Activated T-cell treated with anti-CD3 and anti-CD28 coated beads, Interleukin-2, amount 50 U/mL, for 4 hours (primary cell): ENCODE measurements around the gene BBOX1. TPM values are rescaled to one million over a fixed set of nuclear protein-coding genes. Genes with fewer than 3 reads are reported as not detected.
"Not testable (repeated sequence)": the region's sequence is repeated elsewhere in the genome, so short reads cannot be mapped to it uniquely, and the experiment has no call there.

ENCODE experiments used
- ATAC-seq, 2 donors: fragments of 200-7000 bp; cut with Tn5 transposase; one replicate each; pipeline ENCODE4 v1.10.0; 2021
- DNase-seq: peaks from one replicate; pipeline ENCODE4 v3.0.0-alpha.2; 2020
- H3K27me3 Mint-ChIP-seq: one replicate; pipeline ENCODE4 v1.8.0; 2021; ENCODE audit warnings: low read depth, mixed read lengths
- H3K36me3 Mint-ChIP-seq: one replicate; pipeline ENCODE4 v1.8.0; 2022; ENCODE audit warnings: mixed read lengths; ENCODE audit not compliant: insufficient read depth
- H3K4me1 Mint-ChIP-seq: one replicate; pipeline ENCODE4 v1.8.0; 2021; ENCODE audit warnings: low read depth, mixed read lengths
- H3K4me3 Mint-ChIP-seq: one replicate; pipeline ENCODE4 v1.8.0; 2021; ENCODE audit warnings: mild to moderate bottlenecking, moderate library complexity, mixed read lengths
- H3K9me3 Mint-ChIP-seq: one replicate; pipeline ENCODE4 v1.8.0; 2021; ENCODE audit warnings: mixed read lengths
- total RNA-seq, 3 donors: library from RNA; stranded (reverse); gene quantifications; one replicate each; pipeline ENCODE4 v1.2.1, GENCODE V29; 2021

Gene BBOX1
- total RNA-seq, 3 donors from 2014 or later = not detected

DNA sequence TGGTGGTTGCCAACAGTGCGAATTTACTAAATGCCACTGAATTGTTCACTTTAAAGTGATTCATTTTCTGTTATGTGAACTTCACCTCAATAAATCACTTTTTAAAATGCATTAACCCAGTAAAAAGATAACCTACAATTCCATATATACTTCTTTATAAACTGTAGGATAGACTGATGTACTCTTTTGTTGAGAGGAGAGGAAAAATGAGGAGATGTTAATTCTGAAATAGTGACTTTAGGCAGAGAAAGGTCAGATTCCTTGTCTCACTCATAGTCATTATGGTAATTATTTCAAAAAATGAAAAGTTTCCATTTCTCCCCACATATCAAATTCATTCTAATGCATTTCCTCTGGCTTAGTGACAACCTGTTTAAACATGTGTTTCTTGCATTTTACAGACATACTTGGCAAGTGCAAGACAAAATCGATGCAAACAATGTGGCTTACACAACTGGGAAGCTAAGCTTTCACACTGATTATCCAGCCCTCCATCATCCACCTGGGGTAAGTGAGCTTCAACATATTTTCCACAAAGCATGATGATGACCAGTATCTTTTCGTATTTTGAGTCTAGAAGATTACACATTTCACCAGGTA lies 74.5 kb downstream of the BBOX1 start:
- no peak overlapping the region for H3K4me3 Mint-ChIP-seq
- no peaks in the 10 kb centered on the region for H3K9me3 Mint-ChIP-seq
- no peaks in the 10 kb centered on the region for H3K27me3 Mint-ChIP-seq
- ATAC-seq = no peak
- no peak for DNase-seq
- H3K4me1 Mint-ChIP-seq = no peaks in the 10 kb centered on the region
- H3K36me3 Mint-ChIP-seq = no peaks in the 10 kb centered on the region

DNA sequence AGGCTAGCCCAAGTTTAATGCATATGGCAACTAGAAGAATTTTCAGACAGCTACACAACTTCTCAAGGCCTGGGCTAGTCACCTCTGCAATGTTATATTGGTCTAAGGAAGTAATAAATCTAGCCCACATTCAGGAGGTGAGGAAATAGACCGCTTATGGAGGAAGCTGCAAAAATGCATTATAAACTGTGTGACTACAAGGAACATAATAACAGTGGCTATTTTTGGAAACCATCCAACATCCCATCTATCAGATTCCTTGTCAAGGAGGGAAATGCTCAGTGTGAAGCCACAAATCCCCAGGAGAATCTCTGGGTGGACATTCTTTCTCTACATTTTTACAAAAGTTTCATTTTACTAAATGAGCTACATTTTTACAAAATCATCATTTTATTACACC lies 76.1 kb downstream of the BBOX1 start:
- Mint-ChIP-seq H3K4me1 (no peaks in the 10 kb centered on the region), H3K36me3 (no peaks in the 10 kb centered on the region), H3K27me3 (no peaks in the 10 kb centered on the region), H3K9me3 (no peaks in the 10 kb centered on the region), H3K4me3 (no peak overlapping the region)
- ATAC-seq = no peak
- DNase-seq = no peak

DNA sequence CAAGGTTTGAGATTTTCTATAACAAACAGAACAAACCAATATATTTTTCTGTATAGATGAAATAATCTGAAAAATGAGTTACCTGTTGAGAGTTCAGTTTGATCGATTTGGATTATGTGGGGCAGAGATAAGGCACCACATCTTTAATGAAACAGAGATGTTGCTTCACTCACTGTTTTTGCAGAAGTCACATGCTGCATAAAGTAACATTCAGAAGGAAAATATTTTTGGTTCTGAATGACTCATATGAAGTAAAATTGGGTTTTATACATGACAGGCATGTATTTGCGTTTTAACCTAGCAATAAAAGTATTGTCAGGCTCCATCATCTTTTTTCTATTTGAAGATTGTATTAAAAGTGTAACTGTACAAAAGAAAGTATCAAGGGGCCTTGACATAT lies 77.8 kb downstream of the BBOX1 start:
- no peak for ATAC-seq
- H3K4me1 Mint-ChIP-seq = no peaks in the 10 kb centered on the region
- no peak for DNase-seq
- H3K27me3 Mint-ChIP-seq = no peaks in the 10 kb centered on the region
- no peaks in the 10 kb centered on the region for H3K9me3 Mint-ChIP-seq
- H3K4me3 Mint-ChIP-seq = no peak overlapping the region
- no peaks in the 10 kb centered on the region for H3K36me3 Mint-ChIP-seq

DNA sequence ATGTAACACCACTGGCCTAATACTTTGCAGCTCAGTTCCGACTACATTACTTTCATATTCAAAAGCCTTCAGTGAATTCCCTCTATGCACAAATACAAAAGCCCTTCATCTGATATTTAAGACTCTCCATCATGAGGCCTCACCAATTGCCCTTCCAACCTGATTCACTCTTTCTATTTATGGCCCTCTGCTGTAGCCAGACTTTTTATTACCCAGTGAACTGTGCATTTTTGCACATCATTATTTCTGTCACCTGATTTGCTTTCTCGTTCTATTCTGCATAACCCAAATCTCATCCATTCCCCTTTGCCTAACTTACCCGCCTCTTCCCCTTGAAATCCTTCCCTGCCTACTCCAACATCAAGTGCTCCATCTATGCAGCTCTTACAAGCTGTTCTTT lies 78.3 kb downstream of the BBOX1 start:
- Mint-ChIP-seq H3K4me1 (no peaks in the 10 kb centered on the region), H3K9me3 (no peaks in the 10 kb centered on the region), H3K4me3 (no peak overlapping the region), H3K36me3 (no peaks in the 10 kb centered on the region), H3K27me3 (no peaks in the 10 kb centered on the region)
- ATAC-seq (no peak), DNase-seq (no peak)

DNA sequence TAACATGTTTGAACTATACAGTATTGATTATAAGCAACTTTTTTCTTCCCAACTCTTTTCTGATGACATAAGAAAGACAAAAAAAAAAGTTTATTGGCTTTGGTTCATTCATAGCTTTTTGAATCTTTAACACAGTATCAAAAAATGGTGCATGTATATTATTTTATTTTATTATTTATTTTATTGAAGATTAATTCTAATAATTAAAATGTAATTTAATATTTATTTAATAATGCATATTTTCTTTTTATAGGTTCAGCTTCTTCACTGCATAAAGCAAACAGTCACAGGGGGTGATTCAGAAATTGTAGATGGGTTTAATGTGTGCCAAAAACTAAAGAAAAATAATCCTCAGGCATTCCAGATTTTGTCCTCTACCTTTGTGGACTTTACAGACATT lies 78.8 kb downstream of the BBOX1 start:
- ATAC-seq (no peak), DNase-seq (no peak)
- Mint-ChIP-seq H3K9me3 (no peaks in the 10 kb centered on the region), H3K4me3 (no peak overlapping the region), H3K36me3 (no peaks in the 10 kb centered on the region), H3K27me3 (no peaks in the 10 kb centered on the region), H3K4me1 (no peaks in the 10 kb centered on the region)

DNA sequence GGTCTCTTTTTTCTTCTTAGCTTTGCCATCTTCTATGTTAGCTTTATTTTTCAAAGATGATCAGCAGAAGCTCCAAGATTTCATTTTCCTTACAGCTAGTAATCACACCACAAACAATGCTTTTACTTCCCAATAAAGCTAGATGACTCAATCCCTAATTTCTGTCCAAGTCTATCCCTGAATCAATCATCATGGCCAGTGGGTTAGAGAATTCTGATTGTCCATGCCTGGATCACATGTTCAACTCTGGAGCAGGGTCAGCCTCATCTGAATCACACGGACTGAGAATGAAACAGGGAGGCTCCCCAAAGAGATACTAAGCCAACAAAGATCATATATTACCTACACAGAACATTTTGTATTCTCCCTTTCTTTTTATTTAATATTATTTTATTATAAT lies 79.6 kb downstream of the BBOX1 start:
- Mint-ChIP-seq H3K4me3 (no peak overlapping the region), H3K36me3 (no peaks in the 10 kb centered on the region), H3K27me3 (no peaks in the 10 kb centered on the region), H3K9me3 (no peaks in the 10 kb centered on the region), H3K4me1 (no peaks in the 10 kb centered on the region)
- no peak for ATAC-seq
- no peak for DNase-seq

DNA sequence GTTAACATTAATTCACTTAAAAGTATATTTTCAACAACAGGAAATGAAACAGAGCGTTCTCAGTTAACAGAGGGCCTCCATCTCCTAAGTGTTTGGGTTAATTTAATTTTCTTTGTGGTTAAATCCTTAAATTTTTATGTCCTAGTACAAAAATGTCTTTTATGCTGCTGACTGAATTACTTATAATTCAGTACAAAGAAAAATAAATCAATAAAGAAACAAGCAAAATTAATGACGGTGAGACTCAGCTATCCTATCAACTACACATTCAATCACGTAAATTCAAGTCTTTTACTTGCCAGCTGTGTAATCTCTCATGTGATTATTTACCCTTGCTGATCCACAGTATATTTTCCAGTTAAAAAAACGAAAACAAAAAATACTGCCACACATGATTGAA lies 81.4 kb downstream of the BBOX1 start:
- no peaks in the 10 kb centered on the region for H3K27me3 Mint-ChIP-seq
- H3K4me1 Mint-ChIP-seq = no peaks in the 10 kb centered on the region
- DNase-seq (no peak), ATAC-seq (no peak)
- H3K9me3 Mint-ChIP-seq = no peaks in the 10 kb centered on the region
- H3K4me3 Mint-ChIP-seq = no peak overlapping the region
- H3K36me3 Mint-ChIP-seq = no peaks in the 10 kb centered on the region

DNA sequence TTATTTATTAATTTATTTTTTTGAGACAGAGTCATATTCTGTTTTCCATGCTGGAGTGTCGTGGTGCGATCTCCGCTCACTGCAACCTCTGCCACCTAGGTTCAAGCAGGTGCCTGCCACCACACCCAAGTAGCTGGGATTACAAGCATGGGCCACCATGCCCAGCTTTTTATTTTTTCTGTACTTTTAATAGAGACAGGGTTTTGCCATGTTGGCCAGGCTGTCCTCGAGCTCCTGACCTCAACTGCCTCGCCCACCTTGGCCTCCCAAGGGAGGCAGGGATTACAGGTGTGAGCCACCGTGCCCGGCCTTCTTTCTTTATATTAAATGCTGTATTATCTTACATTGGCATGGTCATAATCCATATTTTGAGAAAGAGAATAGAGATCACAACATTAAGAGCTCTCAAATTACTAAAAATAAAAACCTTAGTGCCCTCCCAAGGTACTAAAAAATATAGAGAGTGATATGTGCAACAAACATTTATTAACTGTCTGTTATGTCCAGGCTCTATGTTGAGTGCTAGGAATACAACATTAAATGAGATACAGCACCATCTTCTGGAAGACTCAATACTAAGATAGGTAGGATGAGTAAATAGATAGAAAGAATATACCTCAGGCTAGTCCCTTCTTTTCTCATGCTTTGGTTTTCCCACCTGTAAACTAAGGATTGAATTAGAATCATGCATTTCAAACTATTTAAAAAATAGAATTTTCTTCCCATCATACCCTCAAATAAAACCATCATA lies 84.1 kb downstream of the BBOX1 start:
- DNase-seq (no peak), ATAC-seq (no peak)
- H3K9me3 Mint-ChIP-seq = no peaks in the 10 kb centered on the region
- H3K27me3 Mint-ChIP-seq = no peaks in the 10 kb centered on the region
- no peak overlapping the region for H3K4me3 Mint-ChIP-seq
- H3K36me3 Mint-ChIP-seq = no peaks in the 10 kb centered on the region
- H3K4me1 Mint-ChIP-seq = no peaks in the 10 kb centered on the region

DNA sequence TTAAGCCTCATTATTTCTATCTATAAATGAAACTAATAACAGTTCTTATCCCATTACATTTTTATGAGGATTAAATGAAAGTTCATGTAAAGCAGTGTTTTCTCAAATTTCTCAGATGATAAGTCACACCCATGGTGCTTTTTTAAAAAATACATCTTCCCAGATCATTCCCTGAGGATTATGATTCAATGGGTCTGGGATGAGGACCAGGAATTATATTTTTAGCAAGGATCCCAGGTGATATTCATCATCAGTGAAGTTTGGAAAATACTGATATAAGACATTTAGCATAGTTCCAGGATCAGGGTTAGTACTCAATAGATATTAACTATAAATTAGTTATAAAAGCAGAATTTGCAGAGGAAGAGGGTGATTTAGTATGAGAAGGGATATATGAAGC lies 89.1 kb downstream of the BBOX1 start:
- DNase-seq (no peak), ATAC-seq (no peak)
- Mint-ChIP-seq H3K4me3 (no peak overlapping the region), H3K27me3 (no peaks in the 10 kb centered on the region), H3K36me3 (no peaks in the 10 kb centered on the region), H3K9me3 (peaks cover 13% of the 10 kb centered on the region), H3K4me1 (no peaks in the 10 kb centered on the region)

DNA sequence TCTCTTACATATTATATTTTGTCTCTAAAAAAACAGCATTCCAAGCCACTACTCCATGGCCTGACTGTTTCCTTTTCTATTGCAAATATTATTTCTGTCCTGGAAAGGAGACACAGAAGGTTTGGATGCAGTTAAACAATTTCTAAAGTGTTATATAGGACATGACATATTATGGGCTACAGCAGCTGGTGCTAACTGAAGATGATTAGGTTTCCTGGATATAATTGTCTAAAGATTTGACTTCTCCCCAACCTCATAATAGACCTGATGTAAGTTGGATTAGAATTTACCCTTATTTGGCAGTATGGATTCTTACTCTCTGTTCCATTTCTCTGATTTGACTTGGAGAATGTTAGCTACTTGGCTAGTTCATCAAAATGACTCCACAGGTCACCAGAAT lies 90.2 kb downstream of the BBOX1 start:
- peaks cover 17% of the 10 kb centered on the region for H3K9me3 Mint-ChIP-seq
- H3K27me3 Mint-ChIP-seq = no peaks in the 10 kb centered on the region
- no peaks in the 10 kb centered on the region for H3K4me1 Mint-ChIP-seq
- ATAC-seq = no peak
- DNase-seq = no peak
- no peaks in the 10 kb centered on the region for H3K36me3 Mint-ChIP-seq
- H3K4me3 Mint-ChIP-seq = no peak overlapping the region

DNA sequence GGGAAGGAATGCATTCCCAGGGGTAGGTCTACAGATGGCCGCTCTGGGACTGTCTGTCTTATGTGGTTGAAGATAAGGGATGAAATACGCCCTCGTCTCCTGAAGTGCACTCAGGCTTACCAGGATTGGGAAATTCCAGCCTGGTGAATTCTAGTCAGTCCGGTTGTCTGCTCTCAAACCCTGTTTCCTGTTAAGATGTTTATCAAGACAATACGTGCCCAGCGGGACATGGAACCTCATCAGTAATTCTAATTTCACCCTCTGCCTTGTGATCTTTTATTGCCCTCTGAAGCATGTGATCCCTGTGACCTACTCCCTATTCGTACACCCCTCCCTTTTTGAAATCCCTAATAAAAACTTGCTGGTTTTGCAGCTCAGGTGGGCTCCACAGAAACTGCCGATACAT lies 95.3 kb downstream of the BBOX1 start:
- H3K36me3 Mint-ChIP-seq, H3K4me3 Mint-ChIP-seq, H3K27me3 Mint-ChIP-seq, H3K4me1 Mint-ChIP-seq, ATAC-seq, DNase-seq: not testable (repeated sequence)
- peaks cover 25% of the 10 kb centered on the region for H3K9me3 Mint-ChIP-seq

DNA sequence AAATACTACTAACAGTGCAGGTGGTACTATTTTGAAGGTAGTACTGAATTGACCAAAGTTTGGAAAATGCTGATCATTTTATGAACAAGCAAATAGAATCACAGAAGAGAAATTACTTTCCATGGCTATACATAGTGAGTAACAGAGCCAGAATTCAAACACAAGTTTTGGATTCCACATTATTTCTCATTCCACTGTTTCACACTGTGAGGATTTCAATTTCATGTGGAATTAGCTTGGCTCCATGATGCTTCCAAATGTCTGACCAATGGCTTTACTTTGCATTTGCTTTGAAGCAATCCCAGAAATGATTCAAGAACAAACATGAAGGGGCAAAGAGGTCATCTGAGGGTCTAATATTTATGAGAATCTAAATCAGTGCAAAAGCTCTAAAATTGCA lies 98.1 kb downstream of the BBOX1 start:
- DNase-seq = no peak
- H3K4me1 Mint-ChIP-seq = no peaks in the 10 kb centered on the region
- H3K36me3 Mint-ChIP-seq = no peaks in the 10 kb centered on the region
- ATAC-seq = no peak
- H3K27me3 Mint-ChIP-seq = no peaks in the 10 kb centered on the region
- H3K4me3 Mint-ChIP-seq = no peak overlapping the region
- H3K9me3 Mint-ChIP-seq = peaks cover 30% of the 10 kb centered on the region

DNA sequence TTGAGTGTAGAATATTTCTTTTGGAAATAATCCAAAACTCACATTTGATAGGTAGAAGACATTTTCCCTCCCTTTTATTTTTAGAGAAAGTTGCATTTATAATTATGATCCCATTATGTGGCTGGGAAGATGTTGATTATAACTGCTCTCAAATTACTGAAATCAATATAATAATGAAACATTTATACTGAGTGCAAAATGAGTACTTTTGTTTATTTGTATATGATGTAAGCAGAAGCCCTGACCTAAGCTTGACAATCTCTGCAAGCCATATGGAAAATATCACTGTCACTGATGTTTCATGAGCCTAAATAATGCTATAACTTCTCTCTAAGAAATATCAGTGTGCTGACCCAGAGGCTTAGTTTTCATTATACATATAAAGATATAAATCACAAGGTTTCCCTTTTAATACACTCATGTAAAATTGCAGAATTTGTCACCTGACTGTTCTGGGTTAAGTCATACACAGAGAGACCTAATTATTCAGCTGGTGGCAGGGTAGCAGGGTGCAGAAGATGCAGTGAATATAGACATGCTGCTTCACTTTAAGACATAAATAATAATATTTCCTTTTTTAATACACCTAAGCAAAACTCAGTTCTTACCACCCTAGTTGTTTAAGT lies 99.2 kb downstream of the BBOX1 start:
- ATAC-seq (no peak), DNase-seq (no peak)
- Mint-ChIP-seq H3K36me3 (no peaks in the 10 kb centered on the region), H3K4me3 (no peak overlapping the region), H3K27me3 (no peaks in the 10 kb centered on the region), H3K9me3 (peaks cover 25% of the 10 kb centered on the region), H3K4me1 (no peaks in the 10 kb centered on the region)

DNA sequence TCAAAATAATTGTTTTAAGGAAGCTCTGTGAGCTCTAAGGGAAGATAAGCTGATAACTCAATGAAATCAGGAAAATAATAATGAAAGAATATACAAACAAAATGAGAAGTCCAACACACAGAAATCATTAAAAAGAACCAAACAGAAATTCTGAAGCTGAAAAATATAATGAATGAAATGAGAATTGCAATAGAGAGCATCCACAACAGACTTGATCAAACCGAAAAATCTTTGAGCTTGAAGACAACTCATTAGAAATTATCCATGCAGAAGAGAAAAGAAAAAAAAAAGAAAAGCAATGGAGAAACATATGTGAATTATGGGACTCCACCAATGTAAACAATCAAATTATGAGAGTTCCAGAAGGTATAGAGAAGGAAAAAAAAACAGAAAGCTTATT lies 101.0 kb downstream of the BBOX1 start:
- DNase-seq (no peak), ATAC-seq (no peak)
- Mint-ChIP-seq H3K9me3 (peaks cover 15% of the 10 kb centered on the region), H3K4me3 (no peak overlapping the region), H3K36me3 (no peaks in the 10 kb centered on the region), H3K4me1 (no peaks in the 10 kb centered on the region), H3K27me3 (no peaks in the 10 kb centered on the region)

DNA sequence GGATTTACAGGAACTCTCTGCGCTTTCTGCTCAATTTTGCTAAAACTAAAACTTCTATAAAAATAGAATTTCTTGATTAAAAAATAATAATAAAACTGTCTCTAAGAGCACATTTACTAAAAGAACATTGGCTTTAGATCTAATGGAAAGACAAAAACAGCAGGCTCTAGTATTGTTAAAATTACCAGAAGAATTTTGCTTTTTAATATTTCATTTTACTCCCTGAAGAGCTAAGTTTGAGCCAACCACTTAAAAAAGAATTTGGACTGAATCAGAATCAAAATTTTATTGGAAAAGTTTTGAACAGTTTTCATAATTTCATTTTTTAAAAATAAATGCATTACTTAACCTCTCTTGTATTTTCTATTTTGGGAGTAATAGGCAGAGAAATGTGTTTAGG lies 107.3 kb downstream of the BBOX1 start:
- DNase-seq (no peak), ATAC-seq (no peak)
- Mint-ChIP-seq H3K9me3 (no peaks in the 10 kb centered on the region), H3K4me3 (no peak overlapping the region), H3K36me3 (no peaks in the 10 kb centered on the region), H3K4me1 (no peaks in the 10 kb centered on the region), H3K27me3 (no peaks in the 10 kb centered on the region)
